K562 (cell line): ENCODE measurements around the gene POGZ. TPM values are rescaled to one million over a fixed set of nuclear protein-coding genes. Genes with fewer than 3 reads are reported as not detected.

ENCODE experiments used
- ATAC-seq: fragments of 200-7000 bp; cut with Tn5 transposase; 3 replicates; pipeline ENCODE4 v1.9.1; 2020; ENCODE audit warnings: moderate library complexity
- BruUV-seq: library from RNA; stranded (reverse); fragments of 400-500 nt; replicated peaks from 2 replicates; lab custom pipeline; 2021; lab: Mats Ljungman, UMichigan
- CTCF ChIA-PET: fragments of 300-600 bp; formaldehyde crosslinking; extraction: SDS; loops from one replicate; lab custom pipeline; 2021; ENCODE audit warnings: low intra/inter-chr PET ratio; lab: Yijun Ruan, JAX
- POLR2A ChIA-PET: fragments of 300-600, 350-650 bp; sonication (Branson Sonifier 250); formaldehyde crosslinking; extraction: SDS; loops from one replicate; lab custom pipeline; 2021; ENCODE audit warnings: antibody characterized with exemption, inconsistent platforms; lab: Yijun Ruan, JAX
- DNase-seq, 4 experiments: peaks; one replicate each; pipeline versions ENCODE4 v3.0.0 to v3.0.0-alpha.2; 2011 to 2018; ENCODE audit warnings: low spot score in 3 of 4, mixed read lengths in 3 of 4; ENCODE audit errors: extremely low read depth in 1 of 4
- FAIRE-seq: peaks from 2 replicates; lab custom pipeline; 2011; peaks lifted over from hg19 to GRCh38; lab: Jason Lieb, UNC
- H2AFZ ChIP-seq: 2 replicates; pipeline ENCODE4 v1.6.0; 2011; ENCODE audit warnings: low read depth, low read length, control low read depth, inconsistent platforms
- H3K27ac ChIP-seq: fragments of 200-600 bp; 3 replicates; pipeline ENCODE4 v1.8.0; 2011; ENCODE audit warnings: low read depth, mild to moderate bottlenecking, control low read depth, inconsistent platforms, low read length, moderate library complexity, mixed read lengths; ENCODE audit errors: extremely low read depth
- H3K27me3 ChIP-seq, 2 experiments: fragments of 300-600 bp in 1 of 2; 2 replicates in 1 of 2; 3 replicates in 1 of 2; pipeline versions ENCODE4 v1.6.0 to v1.8.0; 2011; ENCODE audit warnings: inconsistent platforms in 2 of 2, low read length in 2 of 2, mild to moderate bottlenecking in 1 of 2, mixed read lengths in 1 of 2, moderate library complexity in 1 of 2; ENCODE audit not compliant: control insufficient read depth in 2 of 2, insufficient read depth in 2 of 2
- H3K36me3 ChIP-seq: fragments of 300-600 bp; 3 replicates; pipeline ENCODE4 v1.8.0; 2011; ENCODE audit warnings: mild to moderate bottlenecking, low read length, inconsistent platforms; ENCODE audit not compliant: control insufficient read depth, insufficient read depth
- H3K4me1 ChIP-seq, 2 experiments: fragments of 200-600 bp in 1 of 2; replicated peaks in 1 of 2; 2 replicates in 1 of 2; 3 replicates in 1 of 2; pipeline versions ENCODE4 v1.5.1 to v1.8.0; 2011; ENCODE audit warnings: inconsistent platforms in 2 of 2, low read length in 2 of 2, mild to moderate bottlenecking in 1 of 2, mixed read lengths in 1 of 2, moderate library complexity in 1 of 2; ENCODE audit not compliant: control insufficient read depth in 2 of 2, insufficient read depth in 2 of 2
- H3K4me2 ChIP-seq: 2 replicates; pipeline ENCODE4 v1.6.1; 2011; ENCODE audit warnings: low read length, control low read depth, inconsistent platforms, mixed read lengths; ENCODE audit not compliant: insufficient read depth
- H3K4me3 ChIP-seq: fragments of 200-600 bp; sonication (generic), shearing (Covaris generic); 2 replicates; pipeline ENCODE4 v1.5.1; 2016; ENCODE audit warnings: control low read depth, inconsistent platforms
- H3K79me2 ChIP-seq: fragments of 200-600 bp; 3 replicates; pipeline ENCODE4 v1.8.0; 2011; ENCODE audit warnings: low read length, inconsistent platforms; ENCODE audit not compliant: control insufficient read depth, insufficient read depth
- H3K9ac ChIP-seq, 2 experiments: 2 replicates each; pipeline versions ENCODE4 v1.6.0 to v1.6.1; 2011; ENCODE audit warnings: low read depth in 2 of 2, low read length in 2 of 2, control low read depth in 1 of 2, inconsistent platforms in 1 of 2, mild to moderate bottlenecking in 1 of 2, mixed read lengths in 1 of 2; ENCODE audit not compliant: insufficient read depth in 1 of 2
- H3K9me1 ChIP-seq: one replicate; pipeline ENCODE4 v1.6.0; 2011; ENCODE audit warnings: inconsistent platforms, mild to moderate bottlenecking, low read length, moderate library complexity; ENCODE audit not compliant: control insufficient read depth, insufficient read depth
- H3K9me3 ChIP-seq: replicated peaks from 2 replicates; pipeline ENCODE4 v1.5.1; 2011; ENCODE audit warnings: low read depth, low read length, inconsistent platforms; ENCODE audit not compliant: control insufficient read depth, insufficient read depth
- H4K20me1 ChIP-seq: replicated peaks from 2 replicates; pipeline ENCODE4 v1.6.1; 2011; ENCODE audit warnings: low read length, inconsistent platforms, mixed read lengths; ENCODE audit not compliant: control insufficient read depth, insufficient read depth
- ELF4 ChIP-seq: fragments of 450-650 bp; formaldehyde crosslinking; IDR thresholded peaks from 2 replicates; pipeline ENCODE4 v1.4.0; 2022; ENCODE audit warnings: missing genetic modification characterization
- WGBS: fragments of 100-300 bp; shearing (Covaris generic); methylation state at CpG from one replicate; pipeline ENCODE4 v1.1.6; 2016; ENCODE audit warnings: low coverage, mixed read lengths; ENCODE audit not compliant: insufficient coverage; ENCODE audit errors: missing lambda C conversion rate; 5-methylcytosine and 5-hydroxymethylcytosine counted together
- in situ Hi-C: fragments of 300-500 bp; cut with MboI; formaldehyde crosslinking; loops from 4 replicates; pipeline ENCODE4 v1.15.0; 2018; ENCODE audit warnings: inconsistent platforms, mixed read lengths
- intact Hi-C: fragments of 100-400 bp; cut with micrococcal nuclease; formaldehyde crosslinking; loops from 2 replicates; pipeline ENCODE4 v1.14.2; 2022
- polyA plus RNA-seq, 8 experiments: library from polyadenylated mRNA; depleted of rRNA in 4 of 8; stranded (reverse) in 5 of 8; unstranded in 3 of 8; fragments of >200 nt; fragmentation: Nextera tagmentation in 2 of 8; fragmentation: Illumina TruSeq in 1 of 8; extraction: Ambion mirVana in 2 of 8; extraction: Trizol in 1 of 8; gene quantifications; 2 replicates each; pipeline versions ENCODE4 v1.2.1 to v1.2.3, GENCODE V29; 2011 to 2014; ENCODE audit warnings: inconsistent platforms in 1 of 8, missing spikeins in 1 of 8
- total RNA-seq, 7 experiments: library from RNA; depleted of rRNA in 6 of 7; stranded (reverse); fragments of >200 nt in 6 of 7; fragmentation: Illumina TruSeq in 2 of 7; extraction: Trizol in 2 of 7; gene quantifications; 2 replicates each; pipeline versions ENCODE4 v1.2.1 to v1.2.3, GENCODE V29; 2011 to 2021; ENCODE audit warnings: low replicate concordance in 1 of 7
- TF ChIP-seq, protein P1 (sequence below): fragments of 450-650 bp; IDR thresholded peaks from 2 replicates; pipeline ENCODE4 v1.6.1; 2017; ENCODE audit warnings: antibody characterized with exemption, mild to moderate bottlenecking

Gene POGZ
- total and polyA plus RNA-seq, 9 of the 15 experiments (the other 6 are each of a cell fraction or from before 2014, with no cell fraction given): 9.4 to 40.6 (median 21.6) TPM

DNA sequence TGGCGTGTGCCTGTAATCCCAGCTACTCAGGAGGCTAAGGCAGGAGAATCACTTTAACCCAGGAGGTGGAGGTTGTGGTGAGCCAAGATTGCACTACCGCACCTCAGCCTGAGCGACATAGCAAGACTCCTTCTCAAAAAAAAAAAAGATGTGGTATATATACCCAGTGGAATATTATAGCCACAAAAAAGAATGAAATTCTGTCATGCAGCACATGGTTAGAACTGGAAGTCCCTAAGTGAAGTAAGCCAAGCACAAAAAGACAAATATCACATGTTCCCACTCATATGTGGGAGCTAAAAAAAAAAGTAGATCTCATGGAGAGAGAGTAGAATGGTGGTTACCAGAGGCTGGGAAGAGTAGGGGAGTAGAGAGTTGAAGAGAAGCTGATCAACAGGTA lies 41.2 kb downstream of the POGZ start:
- TF ChIP-seq, protein P1, sequence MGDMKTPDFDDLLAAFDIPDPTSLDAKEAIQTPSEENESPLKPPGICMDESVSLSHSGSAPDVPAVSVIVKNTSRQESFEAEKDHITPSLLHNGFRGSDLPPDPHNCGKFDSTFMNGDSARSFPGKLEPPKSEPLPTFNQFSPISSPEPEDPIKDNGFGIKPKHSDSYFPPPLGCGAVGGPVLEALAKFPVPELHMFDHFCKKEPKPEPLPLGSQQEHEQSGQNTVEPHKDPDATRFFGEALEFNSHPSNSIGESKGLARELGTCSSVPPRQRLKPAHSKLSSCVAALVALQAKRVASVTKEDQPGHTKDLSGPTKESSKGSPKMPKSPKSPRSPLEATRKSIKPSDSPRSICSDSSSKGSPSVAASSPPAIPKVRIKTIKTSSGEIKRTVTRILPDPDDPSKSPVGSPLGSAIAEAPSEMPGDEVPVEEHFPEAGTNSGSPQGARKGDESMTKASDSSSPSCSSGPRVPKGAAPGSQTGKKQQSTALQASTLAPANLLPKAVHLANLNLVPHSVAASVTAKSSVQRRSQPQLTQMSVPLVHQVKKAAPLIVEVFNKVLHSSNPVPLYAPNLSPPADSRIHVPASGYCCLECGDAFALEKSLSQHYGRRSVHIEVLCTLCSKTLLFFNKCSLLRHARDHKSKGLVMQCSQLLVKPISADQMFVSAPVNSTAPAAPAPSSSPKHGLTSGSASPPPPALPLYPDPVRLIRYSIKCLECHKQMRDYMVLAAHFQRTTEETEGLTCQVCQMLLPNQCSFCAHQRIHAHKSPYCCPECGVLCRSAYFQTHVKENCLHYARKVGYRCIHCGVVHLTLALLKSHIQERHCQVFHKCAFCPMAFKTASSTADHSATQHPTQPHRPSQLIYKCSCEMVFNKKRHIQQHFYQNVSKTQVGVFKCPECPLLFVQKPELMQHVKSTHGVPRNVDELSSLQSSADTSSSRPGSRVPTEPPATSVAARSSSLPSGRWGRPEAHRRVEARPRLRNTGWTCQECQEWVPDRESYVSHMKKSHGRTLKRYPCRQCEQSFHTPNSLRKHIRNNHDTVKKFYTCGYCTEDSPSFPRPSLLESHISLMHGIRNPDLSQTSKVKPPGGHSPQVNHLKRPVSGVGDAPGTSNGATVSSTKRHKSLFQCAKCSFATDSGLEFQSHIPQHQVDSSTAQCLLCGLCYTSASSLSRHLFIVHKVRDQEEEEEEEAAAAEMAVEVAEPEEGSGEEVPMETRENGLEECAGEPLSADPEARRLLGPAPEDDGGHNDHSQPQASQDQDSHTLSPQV: no peak
- TF ChIP-seq ELF4 (CRISPR knock-in tag): 0 out of 2 replicates have a peak, but pooled peaks have one; percentile 8
- POLR2A ChIA-PET: interaction anchor here (0.9 to 2.0 kb wide), 5 partner anchors 9 to 106 kb away, joined by 3 to 7 read pairs (median 4); partner anchors contain the start of gene PSMB4
- no peak overlapping the region for H3K4me2 ChIP-seq

More for the DNA sequence above, 41.2 kb downstream of the POGZ start:
- intact Hi-C loops (no loop called here), in situ Hi-C loops (no loop called here)
- H4K20me1 ChIP-seq: no peaks in the 10 kb centered on the region
- 94% methylated on average over 3 of the region's 3 CpGs for WGBS
- H2AFZ ChIP-seq: no peak overlapping the region
- H3K36me3 ChIP-seq: peaks cover 70% of the 10 kb centered on the region
- no peak overlapping the region for H3K9ac ChIP-seq
- BruUV-seq: no TSS peak
- no peaks in the 10 kb centered on the region for H3K27me3 ChIP-seq
- ATAC-seq (no peak), FAIRE-seq (no peak), DNase-seq (no peak)
- CTCF ChIA-PET: no interaction called here
- H3K79me2 ChIP-seq: no peaks in the 10 kb centered on the region
- H3K9me3 ChIP-seq: no peaks in the 10 kb centered on the region
- H3K4me1 ChIP-seq: no peaks in the 10 kb centered on the region
- no peaks in the 10 kb centered on the region for H3K9me1 ChIP-seq
- H3K4me3 ChIP-seq: no peak overlapping the region
- H3K27ac ChIP-seq: no peak overlapping the region
